GM21786 (cell line): ENCODE data around the gene GLB1L2.
A peak's percentile ranks its signal among the peaks of the same experiment; 100 is the strongest.

Experiments
- ATAC-seq: cut with Tn5 transposase; IDR thresholded peaks from one replicate; pipeline ENCODE4 v1.9.1; 2021; ENCODE audit not compliant: unreplicated experiment

GLB1L2 gene

GRCh38 chr11:134346976-134347350, 15.2 kb downstream of the GLB1L2 start:
- ATAC-seq = no peak

DNA sequence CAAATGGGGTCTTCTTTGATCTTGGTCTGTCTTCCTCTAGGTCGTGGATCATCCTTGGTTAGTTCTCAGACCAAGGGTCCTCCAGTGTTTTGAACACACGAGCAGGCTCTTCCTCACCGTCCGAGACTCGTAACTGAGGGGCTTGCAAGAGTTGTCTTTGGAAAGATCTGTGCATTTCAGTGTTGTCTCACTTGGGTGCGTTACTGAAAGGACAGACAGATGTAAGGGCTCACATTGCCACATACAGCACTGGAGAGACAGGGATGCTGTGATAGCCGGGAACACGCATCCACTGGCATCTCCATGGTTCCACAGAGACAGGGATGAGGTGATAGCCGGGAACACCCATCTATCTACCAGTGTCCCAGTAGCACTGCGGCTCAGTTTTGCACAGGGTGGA, 15.7 kb downstream of the GLB1L2 start:
- no peak for ATAC-seq

DNA sequence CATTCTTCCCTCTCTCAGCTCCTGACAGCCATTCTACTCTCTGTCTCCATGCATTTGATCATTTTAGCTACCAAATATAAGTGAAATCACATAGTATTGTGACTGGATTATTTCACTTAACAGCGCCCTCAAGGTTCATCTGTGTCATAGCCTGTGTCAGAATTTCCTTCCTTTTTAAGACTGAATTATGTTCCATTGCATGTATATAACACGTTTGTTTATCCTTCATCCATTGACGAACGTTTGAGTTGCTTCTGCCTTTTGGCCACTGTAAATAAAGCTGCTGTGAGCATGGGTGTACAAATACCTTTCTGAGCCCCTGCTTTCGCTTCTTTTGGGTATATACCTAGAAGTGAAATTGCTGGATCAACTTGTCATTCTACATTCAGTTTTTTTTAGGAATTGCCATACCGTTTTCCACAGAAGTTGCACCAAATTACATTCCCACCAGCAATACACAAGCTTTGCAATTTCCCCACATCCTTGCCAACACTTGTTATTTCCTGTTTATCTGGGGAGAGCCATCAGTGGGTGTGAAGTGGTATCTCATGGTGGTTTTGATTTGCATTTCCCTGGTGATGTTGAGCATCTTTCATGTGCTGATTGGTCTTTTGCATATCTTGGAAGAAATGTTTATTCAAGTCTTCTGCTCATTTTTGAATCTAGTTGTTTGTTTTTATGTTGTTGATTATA, 17.5 kb downstream of the GLB1L2 start:
- no peak for ATAC-seq

- ATAC-seq = no peak
These were observed 18.1 kb downstream of the GLB1L2 start for GRCh38 chr11:134349802-134350355.

GRCh38 chr11:134350381-134350780, 18.6 kb downstream of the GLB1L2 start:
- ATAC-seq = no peak

- ATAC-seq = no peak
These were observed 20.3 kb downstream of the GLB1L2 start for GRCh38 chr11:134352111-134352510.

- no peak for ATAC-seq
These were observed 23.3 kb downstream of the GLB1L2 start for GRCh38 chr11:134355136-134355535.

DNA sequence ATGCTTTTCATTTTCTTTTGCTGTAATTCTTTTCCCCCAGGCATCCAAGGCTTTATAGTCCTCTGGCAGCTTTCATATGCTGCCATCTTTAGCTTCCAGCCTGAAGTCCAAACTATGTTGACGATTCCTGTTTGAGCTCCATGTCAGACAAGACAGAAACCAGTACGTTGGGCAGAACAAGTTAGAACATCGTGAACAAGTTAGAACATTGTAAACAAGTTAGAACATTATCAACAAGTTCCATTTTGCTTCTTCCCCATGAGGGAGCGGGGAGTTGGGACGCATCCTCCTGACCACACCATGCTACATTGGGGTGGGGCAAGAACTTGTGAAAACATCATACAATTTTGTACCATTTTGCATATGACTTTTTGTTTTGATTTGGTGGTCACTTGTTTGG, 23.9 kb downstream of the GLB1L2 start:
- no peak for ATAC-seq

DNA sequence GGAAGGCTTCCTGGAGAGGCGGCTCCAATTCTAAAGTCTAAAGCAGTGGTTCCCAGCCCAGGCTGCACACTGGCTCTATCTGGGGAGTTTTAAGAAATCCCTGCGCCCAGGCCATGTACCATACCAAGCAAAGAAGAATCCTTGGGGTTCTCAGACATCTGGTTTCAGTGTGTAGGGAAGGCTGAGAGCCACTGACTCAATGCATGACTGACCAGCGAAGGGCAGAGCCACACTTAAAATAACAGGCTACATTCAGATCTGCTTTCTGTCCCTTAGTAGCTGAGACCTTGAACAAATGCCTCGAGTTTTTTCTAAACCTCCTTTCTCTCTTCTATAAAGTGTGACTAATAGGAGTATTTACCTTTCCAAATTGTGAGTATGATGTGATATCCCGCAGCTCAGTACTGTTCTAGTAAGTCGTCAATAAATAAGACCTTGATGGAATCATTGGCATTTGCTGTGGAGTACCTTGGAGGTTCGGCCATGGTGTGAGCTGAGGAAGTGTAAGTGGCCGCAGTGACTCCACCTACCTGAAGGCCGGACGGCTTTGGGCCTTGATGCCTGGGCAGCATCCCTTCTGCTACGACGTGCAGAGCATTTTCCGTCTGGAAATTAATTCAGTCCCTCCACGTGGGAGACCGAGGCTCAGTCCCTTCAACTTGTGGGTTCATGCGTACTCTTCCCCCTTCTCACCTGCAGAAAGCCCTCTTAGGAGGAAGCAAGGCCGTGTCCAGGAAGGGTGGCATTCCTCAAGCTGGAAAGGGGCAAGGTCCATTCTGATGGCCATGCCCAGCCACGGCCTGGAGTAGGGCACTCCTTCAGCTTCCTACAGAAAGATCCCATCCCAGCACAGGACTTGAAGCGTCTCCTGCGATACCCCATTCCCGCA, 25.1 kb downstream of the GLB1L2 start:
- no peak for ATAC-seq

GRCh38 chr11:134357545-134357839, 25.7 kb downstream of the GLB1L2 start:
- ATAC-seq = no peak

GRCh38 chr11:134358165-134358855, 26.5 kb downstream of the GLB1L2 start:
- ATAC-seq = no peak

GRCh38 chr11:134358856-134359490, 27.2 kb downstream of the GLB1L2 start:
- no peak for ATAC-seq

GRCh38 chr11:134359646-134360045, 27.9 kb downstream of the GLB1L2 start:
- ATAC-seq = no peak

DNA sequence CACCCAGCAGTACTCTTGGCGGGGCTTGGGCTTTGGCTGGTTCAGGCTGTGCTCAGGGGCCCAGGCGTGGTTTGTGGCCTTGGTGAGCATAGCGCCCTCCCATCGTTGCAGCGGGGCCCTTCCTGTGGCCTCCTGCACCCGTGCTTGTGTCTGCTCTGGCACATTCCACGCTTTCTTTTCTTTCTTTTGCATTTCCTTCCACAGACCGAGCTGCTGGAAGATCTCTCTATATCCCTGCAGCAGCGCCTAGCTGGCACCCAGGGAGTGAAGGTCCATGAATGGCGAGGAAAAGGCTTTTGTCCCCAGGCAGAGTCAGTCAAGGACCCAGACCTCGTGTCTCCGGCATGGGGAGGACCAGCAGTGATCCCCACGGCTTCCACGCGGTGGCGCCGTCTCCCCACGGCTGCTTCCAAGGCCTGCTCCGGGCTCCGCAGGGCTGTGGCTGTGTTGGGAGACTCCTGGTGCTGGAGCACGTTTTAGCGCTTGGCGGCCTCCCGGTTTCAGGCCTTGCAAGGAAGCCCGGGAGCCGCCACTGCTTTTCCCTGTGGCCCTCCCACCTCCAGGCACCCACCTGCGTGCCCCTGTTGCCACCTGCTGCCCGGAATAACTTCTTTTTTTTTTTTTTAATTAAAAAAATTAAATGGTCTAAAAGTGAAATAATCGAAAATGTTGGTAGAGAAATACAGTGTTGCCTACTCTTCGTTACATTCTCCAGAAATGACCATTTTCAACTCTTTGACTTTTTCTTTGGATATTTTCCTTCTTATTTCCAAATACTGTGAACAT, 28.5 kb downstream of the GLB1L2 start:
- peak; percentile 82 for ATAC-seq

- ATAC-seq = no peak
These were observed 29.9 kb downstream of the GLB1L2 start for GRCh38 chr11:134361661-134362060.

DNA sequence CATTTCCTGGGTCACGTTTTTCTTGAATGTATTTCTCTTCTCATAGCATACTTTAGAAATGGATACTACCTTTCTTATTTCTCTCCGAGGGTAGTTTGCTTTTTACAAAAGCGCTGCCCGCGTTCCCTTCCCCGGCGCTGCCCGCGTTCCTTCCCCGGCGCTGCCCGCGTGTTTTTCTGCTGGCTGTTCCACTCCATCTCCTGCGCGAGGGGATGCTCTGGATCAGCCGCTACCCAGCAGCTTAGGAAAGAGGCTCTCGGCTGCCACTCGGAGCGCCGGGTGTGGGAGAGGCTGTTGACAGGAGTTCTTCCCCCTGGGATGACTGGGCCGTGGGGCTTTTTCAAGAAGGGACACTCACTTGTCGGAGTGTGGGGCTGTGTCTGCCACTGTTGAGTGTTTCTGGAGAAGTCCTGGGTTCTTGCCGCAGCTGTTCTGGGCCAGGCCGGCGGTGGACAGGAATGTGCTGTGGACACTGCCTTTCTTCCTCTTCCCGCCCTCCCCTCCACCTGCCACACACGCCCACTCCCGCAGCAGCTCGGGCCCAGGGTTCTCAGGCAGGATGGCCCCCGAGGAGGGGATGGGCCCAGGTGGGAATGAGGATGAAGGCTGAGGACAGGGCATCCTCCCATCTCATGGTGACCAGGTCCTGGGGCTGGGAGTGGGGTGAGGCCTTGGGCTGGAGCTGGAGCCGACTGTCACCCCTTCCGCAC, 30.6 kb downstream of the GLB1L2 start:
- ATAC-seq = no peak

- no peak for ATAC-seq
These were observed 31.4 kb downstream of the GLB1L2 start for GRCh38 chr11:134363161-134363560.

DNA sequence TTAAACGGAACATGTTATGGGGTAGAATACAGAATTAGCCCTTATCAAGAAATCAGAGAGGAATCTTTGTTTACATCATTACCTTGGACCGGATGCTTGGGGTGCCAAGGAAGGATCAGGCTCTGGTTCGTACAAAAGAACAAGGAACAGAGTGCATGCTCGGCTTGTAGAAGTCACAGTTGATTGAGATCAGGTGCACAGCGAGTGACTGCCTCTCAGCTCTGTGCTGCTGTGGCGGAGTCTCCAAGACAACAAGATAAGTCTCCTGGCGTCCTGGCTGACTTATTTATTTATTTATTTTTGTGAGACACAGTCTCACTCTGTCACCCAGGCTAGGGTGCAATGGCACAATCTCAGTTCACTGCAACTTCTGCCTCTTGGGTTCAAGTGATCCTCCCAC, 31.8 kb downstream of the GLB1L2 start:
- ATAC-seq = no peak

- ATAC-seq = no peak
These were observed 32.5 kb downstream of the GLB1L2 start for GRCh38 chr11:134364261-134364660.
